ENCODE data around the gene AFAP1L1. TPM values are rescaled to one million over a fixed set of nuclear protein-coding genes. Genes with fewer than 3 reads are reported as not detected.

The AFAP1L1 gene
- total and polyA plus RNA-seq, 9 of the 15 experiments (the other 6 are each of a cell fraction or from before 2014, with no cell fraction given): 0.01 to 0.12 (median 0.03) TPM; not detected in 4

DNA sequence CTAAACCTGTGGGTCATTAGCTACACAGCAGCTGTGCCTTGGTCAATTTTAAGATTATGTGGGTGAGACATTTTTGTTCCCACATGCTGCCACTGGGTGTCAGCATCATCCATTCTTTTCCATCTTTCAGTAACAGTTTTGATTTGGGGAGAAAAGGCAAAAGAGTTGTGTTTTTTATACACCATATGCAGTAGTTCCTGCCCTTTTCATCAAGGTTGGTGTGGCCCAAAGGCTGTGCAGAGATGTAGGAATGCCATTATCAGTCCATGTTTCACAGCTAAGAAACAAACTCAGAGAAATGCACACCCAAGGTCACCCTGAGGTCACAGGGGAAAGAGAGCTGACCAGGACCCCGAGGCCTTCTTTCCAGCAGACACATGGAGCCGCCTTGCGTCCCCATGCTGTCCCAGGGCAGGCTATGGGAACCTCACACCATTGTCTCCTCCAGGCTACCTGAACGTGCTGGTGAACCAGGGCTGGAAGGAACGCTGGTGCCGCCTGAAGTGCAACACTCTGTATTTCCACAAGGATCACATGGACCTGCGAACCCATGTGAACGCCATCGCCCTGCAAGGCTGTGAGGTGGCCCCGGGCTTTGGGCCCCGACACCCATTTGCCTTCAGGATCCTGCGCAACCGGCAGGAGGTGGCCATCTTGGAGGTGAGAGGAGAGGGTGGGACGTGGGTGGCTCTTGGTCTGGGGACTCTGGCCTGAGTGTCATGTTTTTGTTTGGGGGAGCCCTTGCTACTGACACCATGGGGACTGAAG is 45.8 kb downstream of the AFAP1L1 start (continued):
- TF ChIP-seq, protein P1, sequence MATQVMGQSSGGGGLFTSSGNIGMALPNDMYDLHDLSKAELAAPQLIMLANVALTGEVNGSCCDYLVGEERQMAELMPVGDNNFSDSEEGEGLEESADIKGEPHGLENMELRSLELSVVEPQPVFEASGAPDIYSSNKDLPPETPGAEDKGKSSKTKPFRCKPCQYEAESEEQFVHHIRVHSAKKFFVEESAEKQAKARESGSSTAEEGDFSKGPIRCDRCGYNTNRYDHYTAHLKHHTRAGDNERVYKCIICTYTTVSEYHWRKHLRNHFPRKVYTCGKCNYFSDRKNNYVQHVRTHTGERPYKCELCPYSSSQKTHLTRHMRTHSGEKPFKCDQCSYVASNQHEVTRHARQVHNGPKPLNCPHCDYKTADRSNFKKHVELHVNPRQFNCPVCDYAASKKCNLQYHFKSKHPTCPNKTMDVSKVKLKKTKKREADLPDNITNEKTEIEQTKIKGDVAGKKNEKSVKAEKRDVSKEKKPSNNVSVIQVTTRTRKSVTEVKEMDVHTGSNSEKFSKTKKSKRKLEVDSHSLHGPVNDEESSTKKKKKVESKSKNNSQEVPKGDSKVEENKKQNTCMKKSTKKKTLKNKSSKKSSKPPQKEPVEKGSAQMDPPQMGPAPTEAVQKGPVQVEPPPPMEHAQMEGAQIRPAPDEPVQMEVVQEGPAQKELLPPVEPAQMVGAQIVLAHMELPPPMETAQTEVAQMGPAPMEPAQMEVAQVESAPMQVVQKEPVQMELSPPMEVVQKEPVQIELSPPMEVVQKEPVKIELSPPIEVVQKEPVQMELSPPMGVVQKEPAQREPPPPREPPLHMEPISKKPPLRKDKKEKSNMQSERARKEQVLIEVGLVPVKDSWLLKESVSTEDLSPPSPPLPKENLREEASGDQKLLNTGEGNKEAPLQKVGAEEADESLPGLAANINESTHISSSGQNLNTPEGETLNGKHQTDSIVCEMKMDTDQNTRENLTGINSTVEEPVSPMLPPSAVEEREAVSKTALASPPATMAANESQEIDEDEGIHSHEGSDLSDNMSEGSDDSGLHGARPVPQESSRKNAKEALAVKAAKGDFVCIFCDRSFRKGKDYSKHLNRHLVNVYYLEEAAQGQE (IDR thresholded peaks at IDR 0.05; ENCODE audit: borderline replicate concordance): peak; percentile 84; the same call in 1 of the 2 replicates
- TF ChIP-seq, protein P1 (CRISPR knock-in tag; IDR thresholded peaks at IDR 0.05; ENCODE audit: low read depth): no peak
- TF ChIP-seq HDAC1 (IDR thresholded peaks at IDR 0.05) (no peak), CEBPG (CRISPR knock-in tag; IDR thresholded peaks at IDR 0.05) (no peak), CEBPG (tag; conservative IDR thresholded peaks at IDR 0.05 in 1 of 2, IDR thresholded peaks at IDR 0.05 in 1 of 2) (no peak), ZNF23 (CRISPR knock-in tag; IDR thresholded peaks at IDR 0.05) (no peak), ZNF197 (CRISPR knock-in tag; IDR thresholded peaks at IDR 0.05; ENCODE audit: low read depth) (no peak), RBBP5 (IDR thresholded peaks at IDR 0.05; ENCODE audit: borderline replicate concordance, insufficient read depth, low read length, poor library complexity, severe bottlenecking) (no peak), ZFP30 (CRISPR knock-in tag; IDR thresholded peaks at IDR 0.05; ENCODE audit: borderline replicate concordance) (no peak), BMI1 (IDR thresholded peaks at IDR 0.05; ENCODE audit: low read length) (no peak), POLR3G (IDR thresholded peaks at IDR 0.05; ENCODE audit: extremely low read depth, insufficient read length, insufficient replicate concordance) (no peak), TEAD2 (tag; IDR thresholded peaks at IDR 0.05) (no peak), CC2D1A (IDR thresholded peaks at IDR 0.05) (0 out of 2 replicates have a peak, but pooled peaks have one; percentile 15), ARNT (IDR thresholded peaks at IDR 0.05) (0 out of 4 replicates have a peak, but pooled peaks of 1 of the 2 experiments have one; percentile 39), NFXL1 (CRISPR knock-in tag; IDR thresholded peaks at IDR 0.05) (no peak)
- TF ChIP-seq, protein P2, sequence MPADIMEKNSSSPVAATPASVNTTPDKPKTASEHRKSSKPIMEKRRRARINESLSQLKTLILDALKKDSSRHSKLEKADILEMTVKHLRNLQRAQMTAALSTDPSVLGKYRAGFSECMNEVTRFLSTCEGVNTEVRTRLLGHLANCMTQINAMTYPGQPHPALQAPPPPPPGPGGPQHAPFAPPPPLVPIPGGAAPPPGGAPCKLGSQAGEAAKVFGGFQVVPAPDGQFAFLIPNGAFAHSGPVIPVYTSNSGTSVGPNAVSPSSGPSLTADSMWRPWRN (IDR thresholded peaks at IDR 0.05; ENCODE audit: low read depth): no peak
- TF ChIP-seq, protein P3, sequence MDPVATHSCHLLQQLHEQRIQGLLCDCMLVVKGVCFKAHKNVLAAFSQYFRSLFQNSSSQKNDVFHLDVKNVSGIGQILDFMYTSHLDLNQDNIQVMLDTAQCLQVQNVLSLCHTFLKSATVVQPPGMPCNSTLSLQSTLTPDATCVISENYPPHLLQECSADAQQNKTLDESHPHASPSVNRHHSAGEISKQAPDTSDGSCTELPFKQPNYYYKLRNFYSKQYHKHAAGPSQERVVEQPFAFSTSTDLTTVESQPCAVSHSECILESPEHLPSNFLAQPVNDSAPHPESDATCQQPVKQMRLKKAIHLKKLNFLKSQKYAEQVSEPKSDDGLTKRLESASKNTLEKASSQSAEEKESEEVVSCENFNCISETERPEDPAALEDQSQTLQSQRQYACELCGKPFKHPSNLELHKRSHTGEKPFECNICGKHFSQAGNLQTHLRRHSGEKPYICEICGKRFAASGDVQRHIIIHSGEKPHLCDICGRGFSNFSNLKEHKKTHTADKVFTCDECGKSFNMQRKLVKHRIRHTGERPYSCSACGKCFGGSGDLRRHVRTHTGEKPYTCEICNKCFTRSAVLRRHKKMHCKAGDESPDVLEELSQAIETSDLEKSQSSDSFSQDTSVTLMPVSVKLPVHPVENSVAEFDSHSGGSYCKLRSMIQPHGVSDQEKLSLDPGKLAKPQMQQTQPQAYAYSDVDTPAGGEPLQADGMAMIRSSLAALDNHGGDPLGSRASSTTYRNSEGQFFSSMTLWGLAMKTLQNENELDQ (CRISPR knock-in tag; IDR thresholded peaks at IDR 0.05; ENCODE audit: borderline replicate concordance): no peak

Data from K562 (cell line).